Adrenal gland (tissue), 12 donors: ENCODE results near the gene PODXL. TPM values are rescaled to one million over a fixed set of nuclear protein-coding genes. Genes with fewer than 3 reads are reported as not detected.
"Not testable (repeated sequence)": the region's sequence is repeated elsewhere in the genome, so short reads cannot be mapped to it uniquely, and the experiment has no call there.

Source experiments
- DNase-seq, 7 donors: peaks; one replicate each; pipeline ENCODE4 v3.0.0-alpha.2; 2019 to 2020
- H3K27ac ChIP-seq, 5 donors: fragments of 200-600 bp; sonication (generic) in 4 of 5; 1 replicate in 3 of 5; 2 replicates in 2 of 5; pipeline versions ENCODE4 v1.5.1 to v1.8.0; 2016 to 2020; ENCODE audit warnings: mild to moderate bottlenecking in 1 of 5
- H3K27me3 ChIP-seq: fragments of 200-600 bp; 2 replicates; pipeline ENCODE4 v1.8.0; 2021
- H3K36me3 ChIP-seq, 2 donors: fragments of 200-600 bp; replicated peaks in 1 of 2; 1 replicate in 1 of 2; 2 replicates in 1 of 2; pipeline versions ENCODE4 v1.5.1 to v1.8.0; 2018 to 2022
- H3K4me1 ChIP-seq, 2 donors: fragments of 200-600 bp; replicated peaks in 1 of 2; 1 replicate in 1 of 2; 2 replicates in 1 of 2; pipeline versions ENCODE4 v1.5.1 to v1.8.0; 2018 to 2021
- H3K4me3 ChIP-seq, 4 donors: fragments of 200-600 bp; sonication (generic) in 3 of 4; one replicate each; pipeline ENCODE4 v1.5.1; 2016 to 2018
- H3K9me3 ChIP-seq, 3 donors: fragments of 200-600 bp; sonication (generic) in 1 of 3; replicated peaks in 1 of 3; 1 replicate in 2 of 3; 2 replicates in 1 of 3; pipeline versions ENCODE4 v1.5.1 to v1.8.0; 2016 to 2021
- CTCF ChIP-seq, 6 experiments: fragments of 450-650 bp in 4 of 6; fragments of 200-600 bp in 2 of 6; sonication (generic) in 1 of 6; IDR thresholded peaks; 1 replicate in 5 of 6; 2 replicates in 1 of 6; pipeline versions ENCODE4 v1.5.1 to v1.8.0; 2016 to 2021; ENCODE audit warnings: antibody characterized with exemption in 6 of 6, mild to moderate bottlenecking in 2 of 6, moderate library complexity in 1 of 6
- POLR2A ChIP-seq, 2 donors: fragments of 450-650 bp; IDR thresholded peaks; one replicate each; pipeline ENCODE4 v1.6.1; 2017; ENCODE audit warnings: antibody characterized with exemption in 2 of 2, mild to moderate bottlenecking in 2 of 2, moderate library complexity in 1 of 2
- WGBS, 4 donors: extraction: QIAGEN DNeasy Blood & Tissue Kit in 2 of 4; methylation state at CpG; one replicate each; pipeline versions ENCODE4 v1.1.5 to v1.1.7; 2013 to 2017; 5-methylcytosine and 5-hydroxymethylcytosine counted together
- intact Hi-C, 2 donors: fragments of 100-400 bp; cut with DNase I; formaldehyde crosslinking; loops; one replicate each; pipeline versions ENCODE4 v1.14.1 to v1.15.0; 2022 to 2023
- polyA plus RNA-seq, 3 donors: library from polyadenylated mRNA; stranded (reverse); fragments of 200-250 nt in 2 of 3; fragments of 350-450 nt in 1 of 3; fragmentation: Illumina TruSeq in 1 of 3; extraction: RNeasy Lipid Tissue Mini Kit (QIAGEN cat#74804) in 1 of 3; gene quantifications; one replicate each; pipeline ENCODE4 v1.2.3, GENCODE V29; 2013 to 2014
- total RNA-seq, 9 donors: library from RNA; depleted of rRNA in 4 of 9; stranded (reverse); fragments of >200 nt in 4 of 9; fragments of 120-200 nt in 1 of 9; fragmentation: NEBNext Ultra II Directional in 1 of 9; extraction: Animal tissue kit (Norgen Biotek cat#: 25700) in 1 of 9; gene quantifications; one replicate each; pipeline versions ENCODE4 v1.1.0 to v1.2.4, GENCODE V29; 2013 to 2023
- donor health status: healthy with polysubstance abuse.
- donor health status: Bipolar disorder and iron deficiency.
- donor health status: DM: yes; HTN: yes; CAD: no.
- donor health status: DM: no; HTN: no; CAD: no.
- donor health status: DM: no; HTN: no; CAD: no.
- donor health status: DM: yes; HTN: yes; CAD: no.

PODXL gene
- total and polyA plus RNA-seq, 12 donors: 7.0 to 99.6 (median 35.6) TPM

GRCh38 chr7:131471250-131472004 is 85.0 kb downstream of the PODXL start:
- no peaks in the 10 kb centered on the region for H3K9me3 ChIP-seq
- TF ChIP-seq POLR2A (IDR thresholded peaks at IDR 0.05) (no peak), CTCF (IDR thresholded peaks at IDR 0.05) (no peak)
- H3K4me3 ChIP-seq: no peak overlapping the region
- peaks cover 0 to 47% of the 10 kb centered on the region in 2 donors for H3K36me3 ChIP-seq
- H3K4me1 ChIP-seq: no peaks in the 10 kb centered on the region
- DNase-seq: no peak
- 84 to 87% (median 85%) methylated on average over 4 of the region's 4 CpGs for WGBS, 4 donors
- H3K27me3 ChIP-seq: no peaks in the 10 kb centered on the region
- intact Hi-C loops: no loop called here
- no peak overlapping the region for H3K27ac ChIP-seq

DNA sequence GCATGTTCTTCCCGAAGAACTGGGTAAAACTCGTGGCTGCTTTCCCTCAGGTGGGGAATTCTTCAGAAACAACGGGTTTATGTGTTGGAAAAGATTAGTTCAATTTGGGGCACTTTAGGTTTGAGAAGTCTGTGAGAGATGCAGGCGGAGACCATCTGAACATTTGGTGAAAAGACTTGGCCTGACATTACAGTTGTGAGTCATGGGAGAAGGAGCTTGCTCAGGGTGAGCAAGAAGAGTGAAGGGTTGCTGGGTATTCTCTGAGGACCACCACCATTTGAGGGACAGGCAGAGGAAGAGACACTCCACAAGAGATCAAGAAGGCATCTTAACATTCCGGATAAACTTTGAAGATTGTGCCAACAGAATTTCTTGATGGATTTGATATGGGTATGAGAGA is 88.6 kb downstream of the PODXL start:
- peaks cover 0 to 5% of the 10 kb centered on the region in 2 donors for H3K4me1 ChIP-seq
- no peak overlapping the region for H3K4me3 ChIP-seq
- H3K27me3 ChIP-seq: no peaks in the 10 kb centered on the region
- H3K27ac ChIP-seq: no peak overlapping the region
- TF ChIP-seq CTCF (IDR thresholded peaks at IDR 0.05): no peak
- TF ChIP-seq POLR2A (IDR thresholded peaks at IDR 0.05): no peak
- H3K36me3 ChIP-seq: peaks cover 0 to 60% of the 10 kb centered on the region in 2 donors
- no peak for DNase-seq
- H3K9me3 ChIP-seq: no peaks in the 10 kb centered on the region
- 91 to 98% (median 97%) methylated on average over 5 of the region's 5 CpGs for WGBS, 4 donors
- intact Hi-C loops: no loop called here

DNA sequence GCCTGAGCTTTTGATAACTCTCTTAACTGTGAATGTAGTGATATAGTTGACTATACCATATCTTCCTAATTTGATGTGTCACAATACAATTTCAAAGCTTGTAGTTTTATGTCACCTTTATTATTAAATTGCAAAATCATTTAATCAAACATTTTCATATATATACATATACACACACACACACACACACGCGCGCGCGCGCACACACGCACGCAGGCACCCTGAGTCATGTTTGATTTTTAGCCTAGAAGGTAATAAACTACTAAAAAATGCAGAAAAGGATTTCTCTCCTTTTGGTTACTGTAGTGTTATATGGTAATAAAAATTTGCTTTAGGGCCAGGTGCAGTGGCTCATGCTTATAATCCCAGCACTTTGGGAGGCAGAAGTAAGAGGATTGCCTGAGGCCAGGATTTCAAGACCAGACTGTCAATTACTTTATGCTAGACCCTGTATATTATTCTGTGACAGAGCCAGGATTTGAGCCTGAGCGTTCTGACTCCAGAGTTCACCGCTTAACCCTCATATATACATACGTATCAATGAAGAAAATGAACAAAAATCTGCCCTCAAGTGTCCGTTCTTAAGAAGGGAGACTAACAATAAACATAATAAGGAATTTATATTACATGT is 89.6 kb downstream of the PODXL start:
- Histone ChIP-seq H3K4me1 (peaks cover 0 to 5% of the 10 kb centered on the region in 2 donors), H3K36me3 (peaks cover 0 to 60% of the 10 kb centered on the region in 2 donors), H3K27ac (no peak overlapping the region), H3K4me3 (no peak overlapping the region), H3K9me3 (no peaks in the 10 kb centered on the region), H3K27me3 (no peaks in the 10 kb centered on the region)
- intact Hi-C loops: no loop called here
- DNase-seq: no peak
- WGBS, 4 donors: 90 to 91% (median 90%) methylated on average over 12 of the region's 12 CpGs
- TF ChIP-seq POLR2A (IDR thresholded peaks at IDR 0.05) (no peak), CTCF (IDR thresholded peaks at IDR 0.05) (no peak)

DNA sequence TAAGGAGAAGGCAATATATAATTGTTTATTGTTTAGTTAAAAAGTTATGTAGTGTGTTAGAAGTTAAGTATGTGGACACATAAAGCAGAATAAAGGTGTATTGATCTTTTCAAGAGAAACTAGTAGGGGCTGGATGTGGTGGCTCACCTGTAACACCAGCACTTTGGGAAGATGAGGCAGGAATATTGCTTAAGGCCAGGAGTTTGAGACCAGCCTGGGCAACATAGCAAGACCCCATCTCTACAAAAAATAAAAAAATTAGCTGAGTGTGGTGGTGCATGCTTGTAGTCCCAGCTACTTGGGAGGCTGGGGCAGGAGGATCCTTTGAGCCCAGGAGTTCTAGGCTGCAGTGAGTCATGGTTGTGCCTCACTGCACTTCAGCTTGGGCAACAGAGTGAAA is 93.7 kb downstream of the PODXL start:
- H3K4me3 ChIP-seq, intact Hi-C loops, H3K27me3 ChIP-seq, H3K4me1 ChIP-seq, DNase-seq, H3K27ac ChIP-seq, H3K9me3 ChIP-seq: not testable (repeated sequence)
- H3K36me3 ChIP-seq: peaks cover 0 to 27% of the 10 kb centered on the region in 2 donors
